Fibroblast of mammary gland (primary cell): ENCODE results near the gene FAM168B.

ENCODE experiments used
- DNase-seq: peaks from one replicate; pipeline ENCODE4 v3.0.0-alpha.2; 2010; ENCODE audit warnings: low read depth
- H3K4me3 ChIP-seq: 2 replicates; pipeline ENCODE4 v1.5.1; 2011; ENCODE audit warnings: low read depth, mild to moderate bottlenecking, low read length, moderate library complexity; ENCODE audit not compliant: control insufficient read depth
- TF ChIP-seq, protein P1 (sequence below): conservative IDR thresholded peaks from 2 replicates; pipeline ENCODE4 v1.5.1; 2011; ENCODE audit warnings: low read depth, low read length, inconsistent platforms; ENCODE audit not compliant: control insufficient read depth, insufficient read depth

FAM168B gene

DNA sequence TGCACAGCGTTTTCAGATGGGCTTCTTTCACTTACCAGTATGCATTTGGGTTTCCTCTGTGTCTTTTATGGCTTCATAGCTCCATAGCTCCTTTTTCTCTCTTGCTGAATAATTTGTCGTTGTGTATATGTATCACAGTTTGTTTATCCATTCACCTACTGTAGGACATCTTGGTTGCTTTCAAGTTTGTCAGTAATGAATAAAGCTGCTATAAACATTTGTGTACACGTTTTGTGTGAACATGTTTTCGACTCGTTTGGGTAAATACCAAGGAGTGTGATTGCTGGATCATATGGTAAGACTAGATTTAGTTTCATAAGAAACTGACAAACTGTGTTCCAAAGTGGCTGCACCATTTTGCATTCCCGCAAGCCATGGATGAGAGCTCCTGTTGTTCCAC lies 94.7 kb downstream of the FAM168B start:
- H3K4me3 ChIP-seq, result no peak overlapping the region
- no peak for DNase-seq
- TF ChIP-seq, protein P1, sequence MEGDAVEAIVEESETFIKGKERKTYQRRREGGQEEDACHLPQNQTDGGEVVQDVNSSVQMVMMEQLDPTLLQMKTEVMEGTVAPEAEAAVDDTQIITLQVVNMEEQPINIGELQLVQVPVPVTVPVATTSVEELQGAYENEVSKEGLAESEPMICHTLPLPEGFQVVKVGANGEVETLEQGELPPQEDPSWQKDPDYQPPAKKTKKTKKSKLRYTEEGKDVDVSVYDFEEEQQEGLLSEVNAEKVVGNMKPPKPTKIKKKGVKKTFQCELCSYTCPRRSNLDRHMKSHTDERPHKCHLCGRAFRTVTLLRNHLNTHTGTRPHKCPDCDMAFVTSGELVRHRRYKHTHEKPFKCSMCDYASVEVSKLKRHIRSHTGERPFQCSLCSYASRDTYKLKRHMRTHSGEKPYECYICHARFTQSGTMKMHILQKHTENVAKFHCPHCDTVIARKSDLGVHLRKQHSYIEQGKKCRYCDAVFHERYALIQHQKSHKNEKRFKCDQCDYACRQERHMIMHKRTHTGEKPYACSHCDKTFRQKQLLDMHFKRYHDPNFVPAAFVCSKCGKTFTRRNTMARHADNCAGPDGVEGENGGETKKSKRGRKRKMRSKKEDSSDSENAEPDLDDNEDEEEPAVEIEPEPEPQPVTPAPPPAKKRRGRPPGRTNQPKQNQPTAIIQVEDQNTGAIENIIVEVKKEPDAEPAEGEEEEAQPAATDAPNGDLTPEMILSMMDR, result no peak
